ENCODE data around the gene CAB39L. TPM values are rescaled to one million over a fixed set of nuclear protein-coding genes. Genes with fewer than 3 reads are reported as not detected.
A peak's percentile ranks its signal among the peaks of the same experiment; 100 is the strongest.

The CAB39L gene
- total and polyA plus RNA-seq, 2 of the 4 experiments (the other 2 are of a cell fraction) = 8.5 to 16.7 TPM

DNA sequence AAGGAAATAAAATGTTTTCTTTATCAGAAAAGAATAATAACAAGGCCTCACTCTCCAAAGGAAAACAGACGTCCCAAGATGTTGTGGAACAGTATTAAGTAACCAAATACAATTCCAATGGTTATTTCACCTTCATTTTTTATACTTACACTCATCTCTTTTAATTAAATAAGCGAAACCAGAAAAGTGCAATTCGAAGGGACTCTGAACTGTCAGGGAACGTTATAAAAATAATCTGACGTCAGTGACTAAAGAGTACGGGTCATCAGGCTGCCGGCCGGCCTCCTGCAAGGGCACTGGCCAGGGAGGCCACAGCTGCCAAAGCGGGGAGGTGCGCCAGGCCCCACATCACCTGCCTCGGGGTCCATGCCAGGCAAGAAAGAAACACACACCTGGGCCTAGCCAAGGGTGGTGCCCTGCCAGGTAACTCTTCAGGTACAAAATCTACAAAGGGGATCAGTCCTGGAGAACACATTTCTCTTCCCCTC is 134.9 kb downstream of the CAB39L start:
- Histone ChIP-seq H3K9me1 (ENCODE audit: insufficient read depth, low read length) (peaks cover 28% of the 10 kb centered on the region), H4K91ac (ENCODE audit: insufficient read depth, low read depth, low read length) (peak overlapping the region; percentile 93; the same call in 1 of the 2 replicates), H3K79me1 (ENCODE audit: low read depth in 1 of 2, low read length in 2 of 2) (peaks cover 3 to 12% of the 10 kb centered on the region in 2 experiments; a peak in 2 of 4 replicates), H2BK5ac (ENCODE audit: low read depth, low read length, poor library complexity, severe bottlenecking) (peak overlapping the region; percentile 80), H2AFZ (replicated peaks; ENCODE audit: low read length, poor library complexity) (no peak overlapping the region), H2BK120ac (ENCODE audit: low read depth, low read length) (peak overlapping the region; percentile 94; the same call in 1 of the 2 replicates), H2BK15ac (ENCODE audit: low read depth, low read length) (no peak overlapping the region), H4K5ac (ENCODE audit: low read depth, low read length) (peak overlapping the region; percentile 67), H2BK20ac (ENCODE audit: low read depth, low read length) (peak overlapping the region; percentile 84), H3K4me3 (ENCODE audit: insufficient read depth, low read depth, low read length) (no peak overlapping the region), H3K4me2 (ENCODE audit: low read depth, low read length) (no peak overlapping the region; the same call in 1 of the 2 replicates), H3K23ac (ENCODE audit: low read depth, low read length) (no peak overlapping the region; the same call in 1 of the 2 replicates), H3K56ac (ENCODE audit: extremely low read depth, insufficient read depth, low read length) (0 out of 2 replicates have a peak overlapping the region, but pooled peaks have one; percentile 51), H3K36me3 (ENCODE audit: control insufficient read depth, insufficient read depth, low read length) (peaks cover 3% of the 10 kb centered on the region; the same call in 1 of the 2 replicates), H3K27ac (ENCODE audit: insufficient read depth, low read length) (peak overlapping the region; percentile 22), H3K9me3 (ENCODE audit: control insufficient read depth, insufficient read depth, low read length) (no peaks in the 10 kb centered on the region), H3K27me3 (ENCODE audit: control insufficient read depth, insufficient read depth, low read length) (no peaks in the 10 kb centered on the region), H2AK9ac (replicated peaks; ENCODE audit: low read depth, low read length, poor library complexity) (no peak overlapping the region), H3K14ac (replicated peaks; ENCODE audit: low read depth, low read length) (0 out of 2 replicates have a peak overlapping the region, but pooled peaks have one; percentile 8), H3K9ac (ENCODE audit: low read depth, low read length) (no peak overlapping the region), H3K4me1 (ENCODE audit: control insufficient read depth, insufficient read depth, low read length) (peaks cover 19% of the 10 kb centered on the region), H3K4ac (ENCODE audit: low read depth, low read length) (peak overlapping the region; percentile 45), H4K8ac (ENCODE audit: low read depth in 2 of 2, low read length in 2 of 2) (peak overlapping the region; percentile 89; a peak in 3 of 4 replicates), H3K18ac (ENCODE audit: low read depth, low read length) (no peak overlapping the region; the same call in 1 of the 2 replicates), H4K20me1 (ENCODE audit: insufficient read depth, low read length) (no peaks in the 10 kb centered on the region), H2AK5ac (ENCODE audit: low read depth, low read length) (peak overlapping the region; percentile 45; the same call in 1 of the 2 replicates)
- no peak for ATAC-seq (ENCODE audit: low read depth)
- peak; percentile 51 for DNase-seq
- CTCF ChIA-PET = no interaction called here
- WGBS, 2 experiments (ENCODE audit: extremely low coverage in 2 of 2, insufficient read length in 1 of 2) = 63% methylated on average over 7 of the region's 11 CpGs; no CpG with 5 or more reads in 1 of the 2 experiments
- intact Hi-C loops (cut with micrococcal nuclease) (no loop called here), dilution Hi-C loops (cut with HindIII; ENCODE audit: low sequenced_read_pairs, unreplicated experiment) (no loop called here), in situ Hi-C loops (cut with MboI; ENCODE audit: low sequenced_read_pairs) (loop anchor here (5.0 kb wide), 1 partner anchor 133 kb away; the partner anchor contains the start of genes CAB39L and SETDB2)
- POLR2A ChIA-PET (ENCODE audit: unreplicated experiment) = no interaction called here
- BruUV-seq (replicated peaks) = no TSS peak
- no peak for TF ChIP-seq BHLHE40 (IDR thresholded peaks at IDR 0.05; ENCODE audit: low read depth, low read length)
- TF ChIP-seq CHD1 (IDR thresholded peaks at IDR 0.05; ENCODE audit: low read depth, low read length) = no peak
- no peak for TF ChIP-seq MAFK (IDR thresholded peaks at IDR 0.05; ENCODE audit: low read depth, low read length)
- no peak for TF ChIP-seq NFE2L2 (IDR thresholded peaks at IDR 0.05; ENCODE audit: low read depth, low read length)
- no peak for TF ChIP-seq POLR2A (IDR thresholded peaks at IDR 0.05; ENCODE audit: low read depth, low read length)
- no peak for TF ChIP-seq FOS (IDR thresholded peaks at IDR 0.05; ENCODE audit: low read depth, low read length)
- TF ChIP-seq, protein P1, sequence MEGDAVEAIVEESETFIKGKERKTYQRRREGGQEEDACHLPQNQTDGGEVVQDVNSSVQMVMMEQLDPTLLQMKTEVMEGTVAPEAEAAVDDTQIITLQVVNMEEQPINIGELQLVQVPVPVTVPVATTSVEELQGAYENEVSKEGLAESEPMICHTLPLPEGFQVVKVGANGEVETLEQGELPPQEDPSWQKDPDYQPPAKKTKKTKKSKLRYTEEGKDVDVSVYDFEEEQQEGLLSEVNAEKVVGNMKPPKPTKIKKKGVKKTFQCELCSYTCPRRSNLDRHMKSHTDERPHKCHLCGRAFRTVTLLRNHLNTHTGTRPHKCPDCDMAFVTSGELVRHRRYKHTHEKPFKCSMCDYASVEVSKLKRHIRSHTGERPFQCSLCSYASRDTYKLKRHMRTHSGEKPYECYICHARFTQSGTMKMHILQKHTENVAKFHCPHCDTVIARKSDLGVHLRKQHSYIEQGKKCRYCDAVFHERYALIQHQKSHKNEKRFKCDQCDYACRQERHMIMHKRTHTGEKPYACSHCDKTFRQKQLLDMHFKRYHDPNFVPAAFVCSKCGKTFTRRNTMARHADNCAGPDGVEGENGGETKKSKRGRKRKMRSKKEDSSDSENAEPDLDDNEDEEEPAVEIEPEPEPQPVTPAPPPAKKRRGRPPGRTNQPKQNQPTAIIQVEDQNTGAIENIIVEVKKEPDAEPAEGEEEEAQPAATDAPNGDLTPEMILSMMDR (conservative IDR thresholded peaks at IDR 0.05; ENCODE audit: low read depth, low read length) = no peak
